Measurements from ENCODE around the gene JPH2.
"Not testable (repeated sequence)": the region's sequence is repeated elsewhere in the genome, so short reads cannot be mapped to it uniquely, and the experiment has no call there.

The JPH2 gene

GRCh38 chr20:44135012-44135412, 52.0 kb downstream of the JPH2 start:
- no peak overlapping the region for H3K4me3 ChIP-seq (ENCODE audit: low read length)
- H2AFZ ChIP-seq (ENCODE audit: low read depth, low read length): no peak overlapping the region
- H3K27me3 ChIP-seq (ENCODE audit: insufficient read depth, low read length): peaks cover 3% of the 10 kb centered on the region
- peaks cover 2% of the 10 kb centered on the region for H3K4me1 ChIP-seq (ENCODE audit: insufficient read depth, low read length)
- no peaks in the 10 kb centered on the region for H3K9me3 ChIP-seq (ENCODE audit: low read length)
- H3K36me3 ChIP-seq (ENCODE audit: insufficient read depth, low read length): no peaks in the 10 kb centered on the region

- H3K9me3 ChIP-seq (ENCODE audit: low read length): no peaks in the 10 kb centered on the region
- no peak overlapping the region for H3K4me3 ChIP-seq (ENCODE audit: low read length)
- peaks cover 2% of the 10 kb centered on the region for H3K4me1 ChIP-seq (ENCODE audit: insufficient read depth, low read length)
- H3K27me3 ChIP-seq (ENCODE audit: insufficient read depth, low read length): no peaks in the 10 kb centered on the region
- H3K36me3 ChIP-seq (ENCODE audit: insufficient read depth, low read length): no peaks in the 10 kb centered on the region
- no peak overlapping the region for H2AFZ ChIP-seq (ENCODE audit: low read depth, low read length)
These were observed 53.6 kb downstream of the JPH2 start for GRCh38 chr20:44133424-44133823.

GRCh38 chr20:44131704-44132103, 55.3 kb downstream of the JPH2 start:
- no peak overlapping the region for H3K4me3 ChIP-seq (ENCODE audit: low read length)
- no peaks in the 10 kb centered on the region for H3K27me3 ChIP-seq (ENCODE audit: insufficient read depth, low read length)
- H3K9me3 ChIP-seq (ENCODE audit: low read length): no peaks in the 10 kb centered on the region
- H3K36me3 ChIP-seq (ENCODE audit: insufficient read depth, low read length): no peaks in the 10 kb centered on the region
- no peak overlapping the region for H2AFZ ChIP-seq (ENCODE audit: low read depth, low read length)
- H3K4me1 ChIP-seq (ENCODE audit: insufficient read depth, low read length): no peaks in the 10 kb centered on the region

- H3K9me3 ChIP-seq (ENCODE audit: low read length): no peaks in the 10 kb centered on the region
- H3K4me1 ChIP-seq (ENCODE audit: insufficient read depth, low read length): no peaks in the 10 kb centered on the region
- no peak overlapping the region for H2AFZ ChIP-seq (ENCODE audit: low read depth, low read length)
- H3K4me3 ChIP-seq (ENCODE audit: low read length): no peak overlapping the region
- no peaks in the 10 kb centered on the region for H3K36me3 ChIP-seq (ENCODE audit: insufficient read depth, low read length)
- no peaks in the 10 kb centered on the region for H3K27me3 ChIP-seq (ENCODE audit: insufficient read depth, low read length)
These were observed 56.9 kb downstream of the JPH2 start for GRCh38 chr20:44129911-44130718.

- H3K9me3 ChIP-seq (ENCODE audit: low read length); H3K27me3 ChIP-seq (ENCODE audit: insufficient read depth, low read length); H3K36me3 ChIP-seq (ENCODE audit: insufficient read depth, low read length); H3K4me1 ChIP-seq (ENCODE audit: insufficient read depth, low read length); H3K4me3 ChIP-seq (ENCODE audit: low read length); H2AFZ ChIP-seq (ENCODE audit: low read depth, low read length): not testable (repeated sequence)
These were observed 57.7 kb downstream of the JPH2 start for GRCh38 chr20:44129300-44129699.

- no peak overlapping the region for H2AFZ ChIP-seq (ENCODE audit: low read depth, low read length)
- H3K9me3 ChIP-seq (ENCODE audit: low read length): no peaks in the 10 kb centered on the region
- peaks cover 3% of the 10 kb centered on the region for H3K27me3 ChIP-seq (ENCODE audit: insufficient read depth, low read length)
- no peaks in the 10 kb centered on the region for H3K4me1 ChIP-seq (ENCODE audit: insufficient read depth, low read length)
- H3K4me3 ChIP-seq (ENCODE audit: low read length): no peak overlapping the region
- no peaks in the 10 kb centered on the region for H3K36me3 ChIP-seq (ENCODE audit: insufficient read depth, low read length)
These were observed 60.5 kb downstream of the JPH2 start for GRCh38 chr20:44126445-44126844.

GRCh38 chr20:44125332-44126127, 61.5 kb downstream of the JPH2 start:
- Histone ChIP-seq H3K9me3 (ENCODE audit: low read length) (no peaks in the 10 kb centered on the region), H3K27me3 (ENCODE audit: insufficient read depth, low read length) (peaks cover 3% of the 10 kb centered on the region), H3K36me3 (ENCODE audit: insufficient read depth, low read length) (no peaks in the 10 kb centered on the region), H3K4me3 (ENCODE audit: low read length) (no peak overlapping the region), H3K4me1 (ENCODE audit: insufficient read depth, low read length) (no peaks in the 10 kb centered on the region), H2AFZ (ENCODE audit: low read depth, low read length) (no peak overlapping the region)

GRCh38 chr20:44123874-44124535, 63.0 kb downstream of the JPH2 start:
- Histone ChIP-seq H2AFZ (ENCODE audit: low read depth, low read length) (no peak overlapping the region), H3K4me3 (ENCODE audit: low read length) (no peak overlapping the region), H3K36me3 (ENCODE audit: insufficient read depth, low read length) (no peaks in the 10 kb centered on the region), H3K9me3 (ENCODE audit: low read length) (no peaks in the 10 kb centered on the region), H3K4me1 (ENCODE audit: insufficient read depth, low read length) (no peaks in the 10 kb centered on the region), H3K27me3 (ENCODE audit: insufficient read depth, low read length) (peaks cover 3% of the 10 kb centered on the region)

GRCh38 chr20:44123251-44123650, 63.7 kb downstream of the JPH2 start:
- no peak overlapping the region for H3K4me3 ChIP-seq (ENCODE audit: low read length)
- H2AFZ ChIP-seq (ENCODE audit: low read depth, low read length): no peak overlapping the region
- no peaks in the 10 kb centered on the region for H3K9me3 ChIP-seq (ENCODE audit: low read length)
- no peaks in the 10 kb centered on the region for H3K36me3 ChIP-seq (ENCODE audit: insufficient read depth, low read length)
- H3K27me3 ChIP-seq (ENCODE audit: insufficient read depth, low read length): peaks cover 3% of the 10 kb centered on the region
- no peaks in the 10 kb centered on the region for H3K4me1 ChIP-seq (ENCODE audit: insufficient read depth, low read length)

- Histone ChIP-seq H2AFZ (ENCODE audit: low read depth, low read length) (no peak overlapping the region), H3K36me3 (ENCODE audit: insufficient read depth, low read length) (no peaks in the 10 kb centered on the region), H3K27me3 (ENCODE audit: insufficient read depth, low read length) (peaks cover 3% of the 10 kb centered on the region), H3K4me1 (ENCODE audit: insufficient read depth, low read length) (no peaks in the 10 kb centered on the region), H3K9me3 (ENCODE audit: low read length) (no peaks in the 10 kb centered on the region), H3K4me3 (ENCODE audit: low read length) (no peak overlapping the region)
These were observed 66.1 kb downstream of the JPH2 start for GRCh38 chr20:44120676-44121425.

- Histone ChIP-seq H3K36me3 (ENCODE audit: insufficient read depth, low read length) (no peaks in the 10 kb centered on the region), H3K4me1 (ENCODE audit: insufficient read depth, low read length) (no peaks in the 10 kb centered on the region), H2AFZ (ENCODE audit: low read depth, low read length) (no peak overlapping the region), H3K4me3 (ENCODE audit: low read length) (no peak overlapping the region), H3K27me3 (ENCODE audit: insufficient read depth, low read length) (peaks cover 5% of the 10 kb centered on the region), H3K9me3 (ENCODE audit: low read length) (no peaks in the 10 kb centered on the region)
These were observed 68.6 kb downstream of the JPH2 start for GRCh38 chr20:44118185-44119033.
